ENCODE measurements around the gene CDC34.
"Not testable (repeated sequence)": the region's sequence is repeated elsewhere in the genome, so short reads cannot be mapped to it uniquely, and the experiment has no call there.

The CDC34 gene

GRCh38 chr19:573519-573825 is 41.9 kb downstream of the CDC34 start:
- no peak for DNase-seq (ENCODE audit: low read depth)

DNA sequence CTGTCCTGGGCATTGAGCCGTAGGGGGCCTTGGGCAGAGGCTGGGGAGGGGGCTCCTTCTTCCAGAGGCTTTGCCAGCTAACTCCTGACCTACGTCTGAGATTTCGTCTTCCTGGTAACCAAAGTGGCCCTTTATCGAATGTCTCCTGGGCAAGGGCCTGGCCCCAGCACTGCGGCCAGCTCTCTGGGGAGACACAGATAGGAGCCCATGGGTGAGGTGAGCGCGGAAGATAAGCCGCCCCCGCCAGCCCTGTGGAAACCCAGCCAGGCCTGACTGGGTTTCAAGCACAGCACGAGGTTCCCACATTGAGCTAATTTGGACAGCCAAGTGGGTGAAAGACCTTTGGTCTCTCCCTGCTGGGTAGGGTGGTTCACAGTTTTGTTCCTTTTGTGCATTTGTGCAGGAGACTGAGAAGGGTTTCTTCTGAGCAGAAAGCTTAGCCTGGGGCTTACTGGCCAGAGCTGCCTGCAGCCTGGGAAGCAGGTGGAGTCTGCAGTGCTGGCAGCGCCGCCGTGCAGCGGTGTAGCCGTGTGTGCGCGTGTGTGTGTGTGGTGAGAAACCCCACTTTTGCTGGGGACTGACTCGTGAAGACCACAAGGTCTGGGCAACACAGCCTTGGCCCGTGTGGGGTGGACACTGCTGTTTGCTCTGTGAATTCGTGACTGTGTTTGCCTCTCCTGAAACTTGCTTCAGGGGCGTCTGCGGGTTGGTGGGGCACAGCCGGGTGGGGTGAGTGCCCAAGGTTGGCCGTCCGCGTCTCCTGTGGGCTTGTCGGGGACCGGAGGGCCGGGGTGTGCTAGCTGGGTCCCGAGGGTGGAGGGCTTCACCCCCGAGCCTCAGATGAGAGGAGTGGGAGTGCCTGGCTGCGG is 43.3 kb downstream of the CDC34 start:
- peak; percentile 76 for DNase-seq (ENCODE audit: low read depth)

GRCh38 chr19:575527-576506 is 44.3 kb downstream of the CDC34 start:
- no peak for DNase-seq (ENCODE audit: low read depth)

DNA sequence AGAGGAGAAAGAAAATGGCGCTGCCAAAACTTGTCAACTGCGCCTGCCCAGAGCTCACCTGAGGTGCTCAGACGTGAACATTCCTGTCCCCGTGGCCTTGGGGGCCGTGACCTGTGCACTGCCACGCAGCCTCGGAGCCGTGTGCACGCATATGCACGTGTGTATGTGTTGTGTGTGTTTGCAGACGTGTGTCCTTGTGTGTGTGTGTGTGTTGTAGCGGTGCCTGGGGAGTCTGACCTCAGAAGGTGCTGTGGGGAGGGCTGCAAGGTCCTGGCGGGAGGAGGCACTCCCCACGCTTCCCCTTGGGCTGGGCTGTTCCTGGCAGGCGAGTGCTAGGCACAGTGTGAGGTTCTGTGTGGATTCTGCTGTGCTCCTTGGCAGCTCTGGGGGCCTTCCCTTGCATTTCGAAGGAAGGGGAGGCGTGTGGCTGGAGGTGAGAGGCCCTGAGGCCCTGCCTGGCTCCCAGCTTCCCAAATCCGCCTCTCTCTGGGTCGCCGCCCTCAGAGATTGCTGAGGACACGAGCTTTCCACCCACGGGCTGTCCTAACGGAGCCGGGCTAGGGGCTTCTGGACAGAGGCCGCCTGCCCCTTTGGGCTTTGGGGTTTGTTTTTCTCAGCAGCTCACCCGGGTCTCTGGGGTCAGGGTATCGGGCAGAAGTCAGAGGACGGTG is 45.3 kb downstream of the CDC34 start:
- no peak for DNase-seq (ENCODE audit: low read depth)

GRCh38 chr19:577439-578392 is 46.2 kb downstream of the CDC34 start:
- DNase-seq (ENCODE audit: low read depth) = no peak

DNA sequence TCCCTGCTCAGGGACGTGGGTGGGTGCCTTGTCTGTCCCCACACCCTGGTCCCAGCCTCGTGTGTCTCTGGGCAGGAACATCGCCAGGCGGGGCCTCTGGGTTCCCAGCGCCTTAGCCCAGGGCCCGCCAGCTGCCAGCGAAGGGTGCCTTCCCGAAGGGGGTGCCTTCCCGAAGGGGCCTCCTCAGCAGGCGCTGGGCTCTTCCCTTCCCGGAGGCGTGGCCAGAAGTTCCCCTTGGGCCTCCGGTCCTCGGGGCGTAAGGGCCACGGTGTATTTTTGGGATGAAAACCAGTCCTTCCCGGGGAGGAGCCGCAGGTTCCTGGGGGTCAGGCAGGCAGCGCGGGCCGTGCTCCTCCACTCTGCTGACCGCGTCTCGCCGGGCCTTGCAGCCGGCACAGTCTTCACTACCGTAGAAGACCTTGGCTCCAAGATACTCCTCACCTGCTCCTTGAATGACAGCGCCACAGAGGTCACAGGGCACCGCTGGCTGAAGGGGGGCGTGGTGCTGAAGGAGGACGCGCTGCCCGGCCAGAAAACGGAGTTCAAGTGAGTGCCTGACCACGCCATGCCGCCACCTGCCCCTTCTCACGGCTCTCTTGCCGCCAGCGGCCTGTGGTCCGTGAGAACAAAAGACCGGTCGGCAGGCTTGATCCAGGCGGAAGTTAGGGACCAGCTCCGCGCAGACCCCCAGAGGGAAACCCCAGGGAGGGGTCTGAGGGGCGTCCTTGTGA is 47.7 kb downstream of the CDC34 start:
- DNase-seq (ENCODE audit: low read depth) = no peak

- no peak for DNase-seq (ENCODE audit: low read depth)
Observed at GRCh38 chr19:579842-580155, 48.2 kb downstream of the CDC34 start.

DNA sequence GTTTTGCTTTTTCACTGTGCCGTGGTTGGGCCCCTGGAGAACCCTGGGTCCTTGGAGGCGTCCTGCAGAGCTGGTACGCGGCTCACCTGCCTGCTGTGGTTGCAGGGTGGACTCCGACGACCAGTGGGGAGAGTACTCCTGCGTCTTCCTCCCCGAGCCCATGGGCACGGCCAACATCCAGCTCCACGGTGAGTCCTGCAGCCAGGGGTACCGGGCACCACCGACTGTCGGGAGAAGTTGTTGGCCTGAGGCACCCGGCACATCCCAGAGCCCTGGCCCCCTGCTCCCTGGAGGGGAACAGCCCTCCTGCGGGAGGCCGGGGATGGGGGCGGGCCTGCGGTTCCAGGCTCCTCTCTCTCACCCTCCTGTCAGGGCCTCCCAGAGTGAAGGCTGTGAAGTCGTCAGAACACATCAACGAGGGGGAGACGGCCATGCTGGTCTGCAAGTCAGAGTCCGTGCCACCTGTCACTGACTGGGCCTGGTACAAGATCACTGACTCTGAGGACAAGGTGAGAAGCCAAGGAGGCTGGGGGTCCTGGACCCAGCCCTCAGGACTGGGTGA is 48.8 kb downstream of the CDC34 start:
- DNase-seq (ENCODE audit: low read depth) = no peak

- no peak for DNase-seq (ENCODE audit: low read depth)
Observed at GRCh38 chr19:581399-582111, 50.0 kb downstream of the CDC34 start.

DNA sequence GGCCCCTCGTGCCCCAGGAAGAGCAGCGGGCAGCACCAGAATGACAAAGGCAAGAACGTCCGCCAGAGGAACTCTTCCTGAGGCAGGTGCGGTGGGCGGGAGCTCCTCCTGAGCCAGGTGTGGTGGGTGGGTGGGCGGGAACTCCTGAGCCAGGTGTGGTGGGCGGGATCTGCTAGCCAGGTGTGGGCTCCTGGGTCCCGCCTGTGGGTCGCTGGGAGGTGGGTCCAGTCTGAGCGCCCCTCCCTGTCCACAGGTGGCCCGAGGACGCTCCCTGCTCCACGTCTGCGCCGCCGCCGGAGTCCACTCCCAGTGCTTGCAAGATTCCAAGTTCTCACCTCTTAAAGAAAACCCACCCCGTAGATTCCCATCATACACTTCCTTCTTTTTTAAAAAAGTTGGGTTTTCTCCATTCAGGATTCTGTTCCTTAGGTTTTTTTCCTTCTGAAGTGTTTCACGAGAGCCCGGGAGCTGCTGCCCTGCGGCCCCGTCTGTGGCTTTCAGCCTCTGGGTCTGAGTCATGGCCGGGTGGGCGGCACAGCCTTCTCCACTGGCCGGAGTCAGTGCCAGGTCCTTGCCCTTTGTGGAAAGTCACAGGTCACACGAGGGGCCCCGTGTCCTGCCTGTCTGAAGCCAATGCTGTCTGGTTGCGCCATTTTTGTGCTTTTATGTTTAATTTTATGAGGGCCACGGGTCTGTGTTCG is 51.1 kb downstream of the CDC34 start:
- no peak for DNase-seq (ENCODE audit: low read depth)

GRCh38 chr19:583198-583967 is 51.8 kb downstream of the CDC34 start:
- no peak for DNase-seq (ENCODE audit: low read depth)

- DNase-seq (ENCODE audit: low read depth) = no peak
Observed at GRCh38 chr19:583968-584239, 52.3 kb downstream of the CDC34 start.

GRCh38 chr19:584240-585001 is 52.9 kb downstream of the CDC34 start:
- no peak for DNase-seq (ENCODE audit: low read depth)

GRCh38 chr19:585146-585545 is 53.6 kb downstream of the CDC34 start:
- not testable (repeated sequence) for DNase-seq (ENCODE audit: low read depth)

GRCh38 chr19:585551-586110 is 54.1 kb downstream of the CDC34 start:
- DNase-seq (ENCODE audit: low read depth) = no peak

GRCh38 chr19:588093-588740 is 56.7 kb downstream of the CDC34 start:
- DNase-seq (ENCODE audit: low read depth) = no peak
